Glomerular visceral epithelial cell (primary cell): Measurements from ENCODE around the gene PDPK1.

Source experiments
- DNase-seq: peaks from one replicate; pipeline ENCODE4 v3.0.0-alpha.2; 2016; ENCODE audit errors: extremely low spot score

Gene PDPK1

DNA sequence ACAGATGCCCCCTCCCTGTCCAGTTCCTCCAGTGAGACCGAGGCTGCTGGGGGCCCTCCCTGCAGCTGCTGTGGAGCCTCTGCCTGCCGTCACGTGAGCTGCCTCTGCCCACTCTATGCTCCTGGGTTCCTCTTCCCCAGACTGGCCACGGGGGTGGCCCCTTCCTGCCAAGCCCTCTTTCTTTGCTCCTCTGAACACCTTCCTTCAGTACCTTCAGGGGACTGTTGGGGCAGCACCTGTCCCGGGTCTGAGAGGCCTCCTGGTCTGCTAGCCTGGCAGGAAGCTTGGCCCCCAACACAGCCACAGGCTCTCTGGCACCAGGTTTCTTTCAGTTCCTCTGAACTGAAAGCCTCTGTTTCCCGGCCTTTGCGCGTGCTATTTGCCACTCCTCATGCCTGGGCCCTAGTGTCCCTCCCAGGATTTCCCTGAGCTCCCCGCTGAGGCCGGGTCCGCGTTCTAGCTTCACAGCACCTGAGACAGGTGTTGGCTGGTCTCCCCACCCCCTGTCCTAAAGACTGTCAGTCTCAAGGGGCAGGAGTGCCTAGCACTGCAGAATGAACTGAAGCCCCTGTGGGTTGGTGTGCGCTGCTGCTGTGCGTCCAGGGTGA, 30.7 kb upstream of the PDPK1 start:
- DNase-seq, result no peak

- no peak for DNase-seq
Observed at GRCh38 chr16:2507665-2508064, 30.2 kb upstream of the PDPK1 start.

GRCh38 chr16:2508722-2509400, 29.0 kb upstream of the PDPK1 start:
- DNase-seq, result no peak

- peak; percentile 32 for DNase-seq
Observed at GRCh38 chr16:2511128-2511800, 26.6 kb upstream of the PDPK1 start.

- DNase-seq, result no peak
Observed at GRCh38 chr16:2511996-2512734, 25.7 kb upstream of the PDPK1 start.

DNA sequence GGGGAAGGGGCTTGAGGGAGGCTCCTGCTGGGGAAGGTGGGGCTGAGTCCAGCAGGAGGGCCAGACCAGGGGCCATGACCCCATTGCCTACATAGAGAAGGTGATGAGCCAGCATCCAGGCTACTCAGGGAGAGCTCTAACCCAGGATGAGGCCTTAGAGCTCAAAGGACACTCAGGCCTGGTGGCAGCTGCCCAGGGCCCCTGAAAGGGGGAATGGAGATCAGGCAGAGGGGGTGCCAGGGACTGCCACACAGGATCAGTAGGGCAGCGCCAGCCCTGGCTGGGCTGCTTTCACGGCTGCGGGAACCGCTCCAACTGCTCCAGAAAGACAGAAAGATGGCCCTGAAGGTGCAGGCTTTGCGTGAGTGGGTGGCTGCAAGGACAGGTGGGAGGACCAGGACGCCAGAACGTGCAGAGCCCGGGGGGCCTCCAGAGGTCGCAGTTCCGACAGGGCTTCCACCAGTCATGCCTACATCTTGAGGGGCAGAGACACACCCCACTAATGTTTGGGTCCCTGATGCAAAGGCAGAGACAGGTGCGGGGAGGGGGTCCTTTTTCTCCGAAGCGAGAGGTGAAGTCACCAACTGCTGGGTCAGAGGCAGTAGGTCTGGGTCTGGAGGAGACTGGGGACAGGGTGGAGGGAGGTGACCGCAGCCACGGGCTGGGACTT, 25.0 kb upstream of the PDPK1 start:
- DNase-seq, result no peak

- peak; percentile 91 for DNase-seq
Observed at GRCh38 chr16:2513405-2514332, 24.2 kb upstream of the PDPK1 start, which contains the start of gene ATP6V0C. ATP6V0C (plus strand) TSS chr16:2513952; CDS start chr16:2514104, 152 bp downstream.

DNA sequence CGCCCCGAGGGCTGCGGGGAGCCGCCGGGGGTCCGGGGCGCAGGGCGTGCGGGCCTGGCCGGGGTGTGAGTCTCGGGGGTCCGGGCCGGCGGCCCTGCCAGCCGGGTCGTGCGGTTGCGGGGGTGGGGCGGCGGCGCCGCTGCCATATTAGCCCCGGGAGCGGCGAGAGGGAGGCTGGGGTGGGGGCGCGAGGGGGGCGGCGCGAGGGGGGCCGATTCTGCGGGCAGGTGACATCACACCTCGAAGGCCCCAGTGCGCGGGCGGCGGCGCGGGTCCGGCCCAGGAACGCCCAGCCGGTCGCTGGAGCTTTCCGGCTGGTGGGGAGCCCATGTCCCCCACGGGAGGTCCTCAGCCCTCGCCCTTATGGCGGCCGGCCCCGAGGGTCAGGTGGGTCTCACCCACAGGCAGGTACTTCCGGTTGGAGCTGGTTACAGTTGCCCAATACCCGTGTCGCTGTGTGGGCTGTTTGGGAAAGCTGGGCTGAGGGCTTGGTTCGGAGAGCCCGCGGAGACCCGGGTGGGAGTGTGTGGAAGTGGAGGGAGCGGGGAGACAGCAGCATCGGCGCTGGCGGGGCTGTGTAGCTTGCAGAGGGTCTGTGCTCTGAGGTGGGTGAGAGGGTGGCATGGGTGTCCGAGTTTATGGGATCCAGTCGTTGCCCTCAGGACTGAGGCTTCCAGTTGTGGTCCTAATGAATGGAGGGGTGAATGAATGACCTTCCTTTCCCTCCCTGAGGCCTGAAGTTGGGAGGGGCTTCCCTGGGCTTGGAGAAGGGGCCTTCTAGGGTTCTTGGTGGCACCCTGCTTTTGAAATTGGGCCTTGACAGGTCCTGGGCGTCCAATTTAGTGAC, 23.3 kb upstream of the PDPK1 start:
- DNase-seq, result no peak

GRCh38 chr16:2515180-2515851, 22.5 kb upstream of the PDPK1 start:
- DNase-seq, result no peak

GRCh38 chr16:2516391-2517240, 21.2 kb upstream of the PDPK1 start:
- DNase-seq, result peak; percentile 38

GRCh38 chr16:2517954-2518605, 19.7 kb upstream of the PDPK1 start:
- no peak for DNase-seq

DNA sequence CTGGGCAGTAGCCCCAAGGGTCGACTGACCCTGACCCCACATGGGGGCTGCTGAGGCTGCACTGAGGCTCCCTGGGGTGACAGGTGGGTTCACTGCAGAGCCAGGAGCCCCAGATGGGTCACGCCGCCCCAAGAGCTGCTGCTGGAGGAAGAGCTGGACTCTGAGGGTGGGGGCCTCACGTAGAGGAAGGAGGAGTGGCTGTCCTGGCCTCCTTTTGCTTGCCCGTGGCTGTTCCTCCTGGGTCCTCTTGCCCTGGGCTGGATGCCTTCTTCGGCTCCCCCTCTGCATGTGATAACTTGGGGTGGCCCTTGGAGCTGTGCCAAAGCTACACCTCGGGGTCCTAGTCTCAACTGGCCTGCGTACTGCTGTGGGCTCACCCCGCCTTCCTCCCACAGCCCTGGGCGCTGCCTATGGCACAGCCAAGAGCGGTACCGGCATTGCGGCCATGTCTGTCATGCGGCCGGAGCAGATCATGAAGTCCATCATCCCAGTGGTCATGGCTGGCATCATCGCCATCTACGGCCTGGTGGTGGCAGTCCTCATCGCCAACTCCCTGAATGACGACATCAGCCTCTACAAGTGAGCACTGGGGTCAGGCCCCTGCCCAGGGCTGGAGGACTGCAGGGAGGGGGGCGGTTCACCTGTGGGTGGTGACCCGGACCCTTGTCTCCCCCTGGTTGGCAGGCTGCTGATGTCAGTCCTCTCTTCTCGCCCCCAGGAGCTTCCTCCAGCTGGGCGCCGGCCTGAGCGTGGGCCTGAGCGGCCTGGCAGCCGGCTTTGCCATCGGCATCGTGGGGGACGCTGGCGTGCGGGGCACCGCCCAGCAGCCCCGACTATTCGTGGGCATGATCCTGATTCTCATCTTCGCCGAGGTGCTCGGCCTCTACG, 18.8 kb upstream of the PDPK1 start:
- DNase-seq, result no peak

GRCh38 chr16:2519711-2520080, 18.1 kb upstream of the PDPK1 start:
- DNase-seq, result no peak

DNA sequence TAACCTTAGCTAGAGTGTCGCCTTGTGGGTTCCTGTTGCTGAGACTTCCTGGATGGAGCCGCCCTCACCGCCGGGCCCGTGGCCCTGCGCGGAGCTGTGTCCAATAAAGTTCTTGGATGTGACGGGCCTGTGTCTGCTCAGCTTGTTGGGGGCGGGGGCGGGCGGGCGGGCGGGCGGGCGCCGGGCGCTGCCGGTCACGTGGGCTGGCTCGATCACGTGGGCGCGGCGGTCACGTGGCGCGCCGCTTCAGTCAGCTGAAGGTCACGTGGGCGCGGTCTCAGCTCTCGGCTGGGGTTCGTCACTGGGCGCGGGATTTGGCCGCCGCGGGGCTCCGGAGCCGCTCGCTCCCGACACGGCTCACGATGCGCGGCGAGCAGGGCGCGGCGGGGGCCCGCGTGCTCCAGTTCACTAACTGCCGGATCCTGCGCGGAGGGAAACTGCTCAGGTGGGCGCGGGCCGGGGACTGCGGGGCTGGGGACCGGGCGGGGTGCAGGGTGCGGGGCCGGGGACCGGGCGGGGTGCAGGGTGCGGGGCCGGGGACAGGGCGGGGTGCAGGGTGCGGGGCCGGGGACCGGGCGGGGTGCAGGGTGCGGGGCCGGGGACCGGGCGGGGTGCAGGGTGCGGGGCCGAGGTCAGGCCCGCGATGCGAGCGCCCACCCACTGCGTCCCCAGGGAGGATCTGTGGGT, 17.6 kb upstream of the PDPK1 start, which contains the start of gene AMDHD2:
Gene AMDHD2, plus strand, starts transcription at position 275 of the 687 bp plus-strand sequence. Its CDS starts 88 bp downstream, at position 363.
- DNase-seq, result peak; percentile 90

DNA sequence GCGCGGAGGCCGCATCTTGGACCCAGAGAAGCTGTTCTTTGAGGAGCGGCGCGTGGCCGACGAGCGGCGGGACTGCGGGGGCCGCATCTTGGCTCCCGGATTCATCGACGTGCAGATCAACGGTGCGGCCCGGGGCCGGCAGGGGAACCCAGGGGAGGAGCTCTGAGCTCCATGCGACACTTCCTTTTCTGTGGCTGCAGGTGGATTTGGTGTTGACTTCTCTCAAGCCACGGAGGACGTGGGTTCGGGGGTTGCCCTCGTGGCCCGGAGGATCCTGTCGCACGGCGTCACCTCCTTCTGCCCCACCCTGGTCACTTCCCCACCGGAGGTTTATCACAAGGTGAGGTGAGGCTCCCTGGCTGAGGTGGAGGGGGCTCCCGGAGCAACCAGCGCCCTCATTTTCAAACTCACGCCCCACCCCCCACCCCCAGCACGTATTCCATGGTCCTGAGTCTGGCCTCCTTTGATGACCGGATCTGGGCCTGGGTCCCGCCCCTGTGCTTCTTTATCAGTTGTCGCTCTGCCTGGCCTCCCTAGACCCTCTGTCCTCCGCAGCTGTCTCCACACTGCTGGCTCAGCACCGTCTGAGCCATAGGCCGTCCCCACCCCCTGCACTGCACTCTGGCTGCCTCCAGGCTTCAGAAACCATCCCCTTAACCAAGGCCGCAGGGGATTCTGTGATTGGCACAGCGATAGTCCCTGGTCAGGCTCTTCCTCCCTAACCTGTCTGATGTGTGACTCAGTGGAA, 16.9 kb upstream of the PDPK1 start:
- DNase-seq, result peak; percentile 76
